GM10266 (cell line): ENCODE measurements around the gene TMEM223.

Experiments
- DNase-seq: peaks from one replicate; pipeline ENCODE4 v3.0.0; 2012; ENCODE audit errors: extremely low spot score
- CTCF ChIP-seq: IDR thresholded peaks from 2 replicates; pipeline ENCODE4 v1.5.1; 2012; ENCODE audit warnings: mild to moderate bottlenecking, low read depth; ENCODE audit not compliant: control insufficient read depth, insufficient read depth; ENCODE audit errors: missing control alignments

The TMEM223 gene

GRCh38 chr11:62786318-62787004 is 5.3 kb downstream of the TMEM223 start:
- peak; percentile 98 for TF ChIP-seq CTCF
- DNase-seq: peak; percentile 92

- DNase-seq: no peak
- no peak for TF ChIP-seq CTCF
Observed at GRCh38 chr11:62782753-62783152, 9.1 kb downstream of the TMEM223 start.

- TF ChIP-seq CTCF: no peak
Observed at GRCh38 chr11:62778441-62778840, 13.4 kb downstream of the TMEM223 start.

GRCh38 chr11:62777389-62777788 is 14.4 kb downstream of the TMEM223 start:
- peak; percentile 45 for DNase-seq
- no peak for TF ChIP-seq CTCF

More at GRCh38 chr11:62778441-62778840, 13.4 kb downstream of the TMEM223 start:
- DNase-seq: no peak

- TF ChIP-seq CTCF: no peak
- DNase-seq: no peak
Observed at GRCh38 chr11:62775646-62776045, 16.2 kb downstream of the TMEM223 start.

- DNase-seq: no peak
- no peak for TF ChIP-seq CTCF
Observed at GRCh38 chr11:62774407-62774806, 17.4 kb downstream of the TMEM223 start.

GRCh38 chr11:62771144-62772021 is 20.4 kb downstream of the TMEM223 start, which contains the start of gene TAF6L:
TSS of gene TAF6L (plus strand) at chr11:62771396. CDS start at chr11:62775784, 4,388 bp downstream.
- no peak for TF ChIP-seq CTCF
- peak; percentile 89 for DNase-seq
